H1 (cell line): Measurements from ENCODE around the gene ITSN1. TPM values are rescaled to one million over a fixed set of nuclear protein-coding genes. Genes with fewer than 3 reads are reported as not detected.

Experiments
- CTCF ChIA-PET: fragments of 300-600 bp; sonication (Branson Sonifier 250); formaldehyde crosslinking; loops from one replicate; lab custom pipeline; 2021; ENCODE audit not compliant: partially characterized antibody; lab: Charles Lee
- POLR2A ChIA-PET: fragments of 300-600 bp; sonication (Branson Sonifier 250); formaldehyde crosslinking; loops from one replicate; lab custom pipeline; 2021; ENCODE audit warnings: inconsistent platforms; ENCODE audit not compliant: partially characterized antibody; lab: Charles Lee
- DNase-seq, 2 experiments: peaks; one replicate each; pipeline versions ENCODE4 v3.0.0 to v3.0.0-alpha.2; 2010 to 2022; ENCODE audit warnings: low spot score in 2 of 2, low read depth in 1 of 2, mixed read lengths in 1 of 2
- FAIRE-seq: peaks from 2 replicates; lab custom pipeline; 2011; peaks lifted over from hg19 to GRCh38; lab: Jason Lieb, UNC
- H2AFZ ChIP-seq: 2 replicates; pipeline ENCODE4 v1.8.1; 2012; ENCODE audit warnings: low read length, inconsistent platforms
- H2AK5ac ChIP-seq: 2 replicates; pipeline ENCODE4 v1.6.1; 2013; ENCODE audit warnings: low read depth, low read length
- H2BK120ac ChIP-seq: replicated peaks from 2 replicates; pipeline ENCODE3; 2013; ENCODE audit warnings: low read depth, low read length, inconsistent platforms
- H2BK12ac ChIP-seq: 2 replicates; pipeline ENCODE4 v1.6.1; 2013; ENCODE audit warnings: low read depth, low read length
- H2BK15ac ChIP-seq: 2 replicates; pipeline ENCODE4 v1.6.1; 2013; ENCODE audit warnings: low read length
- H2BK20ac ChIP-seq: 2 replicates; pipeline ENCODE4 v1.6.1; 2013; ENCODE audit warnings: low read length
- H2BK5ac ChIP-seq: 2 replicates; pipeline ENCODE4 v1.6.1; 2013; ENCODE audit warnings: low read depth, low read length
- H3K14ac ChIP-seq: 2 replicates; pipeline ENCODE4 v1.6.1; 2013; ENCODE audit warnings: inconsistent platforms; ENCODE audit not compliant: insufficient read length
- H3K18ac ChIP-seq: 2 replicates; pipeline ENCODE4 v1.6.1; 2013; ENCODE audit warnings: low read length; ENCODE audit errors: extremely low read depth
- H3K23ac ChIP-seq: 2 replicates; pipeline ENCODE4 v1.6.1; 2013; ENCODE audit warnings: inconsistent platforms; ENCODE audit not compliant: insufficient read length
- H3K23me2 ChIP-seq: 2 replicates; pipeline ENCODE4 v1.6.1; 2013; ENCODE audit warnings: low read depth, low read length
- H3K27ac ChIP-seq: 2 replicates; pipeline ENCODE4 v1.6.1; 2011; ENCODE audit warnings: low read depth, low read length, inconsistent platforms
- H3K27me3 ChIP-seq, 4 experiments: replicated peaks in 1 of 4; 1 replicate in 1 of 4; 2 replicates in 3 of 4; pipeline versions ENCODE4 v1.6.1 to v1.8.1; 2011 to 2013; ENCODE audit warnings: low read length in 3 of 4, mild to moderate bottlenecking in 3 of 4, inconsistent platforms in 2 of 4, mixed read lengths in 2 of 4, moderate library complexity in 1 of 4; ENCODE audit not compliant: control insufficient read depth in 3 of 4, insufficient read depth in 3 of 4; ENCODE audit errors: extremely low read depth in 1 of 4
- H3K36me3 ChIP-seq, 4 experiments: 2 replicates each; pipeline versions ENCODE4 v1.6.1 to v1.8.1; 2011 to 2013; ENCODE audit warnings: mild to moderate bottlenecking in 4 of 4, low read length in 3 of 4, moderate library complexity in 2 of 4, control low read depth in 1 of 4, inconsistent platforms in 1 of 4; ENCODE audit not compliant: insufficient read depth in 4 of 4, control insufficient read depth in 2 of 4
- H3K4ac ChIP-seq: replicated peaks from 2 replicates; pipeline ENCODE3; 2013; ENCODE audit warnings: low read length, low read depth, mixed read lengths, inconsistent platforms; ENCODE audit not compliant: insufficient read length
- H3K4me1 ChIP-seq, 4 experiments: replicated peaks in 1 of 4; 1 replicate in 1 of 4; 2 replicates in 3 of 4; pipeline versions ENCODE4 v1.6.1 to v1.8.1; 2011 to 2013; ENCODE audit warnings: low read length in 3 of 4, inconsistent platforms in 2 of 4, mixed read lengths in 1 of 4; ENCODE audit not compliant: insufficient read depth in 4 of 4, control insufficient read depth in 3 of 4
- H3K4me2 ChIP-seq, 2 experiments: 2 replicates each; pipeline versions ENCODE4 v1.6.1 to v1.8.1; 2011 to 2013; ENCODE audit warnings: low read depth in 2 of 2, low read length in 2 of 2, control low read depth in 1 of 2, inconsistent platforms in 1 of 2, mild to moderate bottlenecking in 1 of 2; ENCODE audit not compliant: insufficient read depth in 1 of 2
- H3K4me3 ChIP-seq, 4 experiments: fragments of 200-600, 300-600 bp in 1 of 4; sonication (generic), shearing (Covaris generic), sonication (Bioruptor Twin) in 1 of 4; 2 replicates each; pipeline versions ENCODE4 v1.5.1 to v1.8.1; 2011 to 2016; ENCODE audit warnings: low read length in 4 of 4, low read depth in 3 of 4, control low read depth in 2 of 4, inconsistent platforms in 2 of 4, mild to moderate bottlenecking in 2 of 4, mixed read lengths in 1 of 4, moderate library complexity in 1 of 4; ENCODE audit not compliant: insufficient read depth in 2 of 4; ENCODE audit errors: extremely low read depth in 1 of 4
- H3K56ac ChIP-seq: replicated peaks from 2 replicates; pipeline ENCODE3; 2013; ENCODE audit warnings: low read depth, mild to moderate bottlenecking, mixed read lengths, low read length, inconsistent platforms; ENCODE audit not compliant: insufficient read length
- H3K79me1 ChIP-seq: 2 replicates; pipeline ENCODE4 v1.6.1; 2013; ENCODE audit warnings: low read depth, low read length, control low read depth
- H3K79me2 ChIP-seq, 2 experiments: 2 replicates each; pipeline versions ENCODE4 v1.6.1 to v1.8.1; 2012 to 2013; ENCODE audit warnings: low read length in 2 of 2, mild to moderate bottlenecking in 2 of 2, inconsistent platforms in 1 of 2; ENCODE audit not compliant: insufficient read depth in 2 of 2, control insufficient read depth in 1 of 2
- H3K9ac ChIP-seq, 4 experiments: replicated peaks in 1 of 4; 1 replicate in 1 of 4; 2 replicates in 3 of 4; pipeline versions ENCODE4 v1.6.1 to v1.8.1; 2011 to 2013; ENCODE audit warnings: low read depth in 3 of 4, low read length in 3 of 4, control low read depth in 2 of 4, mild to moderate bottlenecking in 2 of 4, moderate library complexity in 2 of 4, inconsistent platforms in 1 of 4; ENCODE audit errors: extremely low read depth in 1 of 4
- H3K9me3 ChIP-seq, 2 experiments: 2 replicates each; pipeline versions ENCODE4 v1.6.1 to v1.8.1; 2012 to 2013; ENCODE audit warnings: mild to moderate bottlenecking in 2 of 2, moderate library complexity in 2 of 2, control low read depth in 1 of 2, inconsistent platforms in 1 of 2, low read depth in 1 of 2, low read length in 1 of 2, mixed read lengths in 1 of 2; ENCODE audit not compliant: insufficient read depth in 2 of 2
- H4K20me1 ChIP-seq, 2 experiments: replicated peaks in 1 of 2; 2 replicates each; pipeline versions ENCODE3 to v1.8.1; 2011 to 2013; ENCODE audit warnings: inconsistent platforms in 2 of 2, low read length in 2 of 2, mild to moderate bottlenecking in 1 of 2; ENCODE audit not compliant: insufficient read depth in 2 of 2, control insufficient read depth in 1 of 2
- H4K5ac ChIP-seq: 2 replicates; pipeline ENCODE4 v1.6.1; 2013; ENCODE audit warnings: low read length, low read depth, mixed read lengths, inconsistent platforms; ENCODE audit not compliant: insufficient read length
- H4K8ac ChIP-seq: 2 replicates; pipeline ENCODE4 v1.8.0; 2013; ENCODE audit warnings: mild to moderate bottlenecking, moderate library complexity, low read length, inconsistent platforms; ENCODE audit not compliant: insufficient read depth; ENCODE audit errors: extremely low read depth
- H4K91ac ChIP-seq: replicated peaks from 2 replicates; pipeline ENCODE3; 2013; ENCODE audit warnings: low read length, mixed read lengths, inconsistent platforms; ENCODE audit not compliant: insufficient read length
- ASH2L ChIP-seq: fragments of 200-600, 300-600 bp; sonication (generic); IDR thresholded peaks from one replicate; pipeline ENCODE4 v1.7.1; 2017; ENCODE audit warnings: low read length
- BACH1 ChIP-seq: IDR thresholded peaks from 2 replicates; pipeline ENCODE4 v1.6.1; 2012; ENCODE audit warnings: low read length, improper control_type of control experiment
- GTF2F1 ChIP-seq: IDR thresholded peaks from 2 replicates; pipeline ENCODE4 v1.6.1; 2012; ENCODE audit warnings: low read depth, low read length, improper control_type of control experiment, borderline replicate concordance
- NANOG ChIP-seq: IDR thresholded peaks from 2 replicates; pipeline ENCODE4 v1.6.1; 2011; ENCODE audit warnings: low read length, low read depth, mild to moderate bottlenecking, inconsistent platforms; ENCODE audit not compliant: insufficient read depth, poor library complexity, severe bottlenecking
- PHF8 ChIP-seq: fragments of 200-600 bp; sonication (generic); conservative IDR thresholded peaks from 2 replicates; pipeline ENCODE4 v1.7.1; 2012; ENCODE audit warnings: low read depth, mild to moderate bottlenecking, inconsistent platforms, low read length, moderate library complexity
- POLR2A ChIP-seq, 2 experiments: IDR thresholded peaks; 1 replicate in 1 of 2; 2 replicates in 1 of 2; pipeline ENCODE4 v1.6.1; 2011; ENCODE audit warnings: low read depth in 2 of 2, low read length in 2 of 2, mild to moderate bottlenecking in 2 of 2; ENCODE audit errors: control extremely low read depth in 1 of 2
- SP2 ChIP-seq: IDR thresholded peaks from 2 replicates; pipeline ENCODE4 v1.6.1; 2012; ENCODE audit warnings: mild to moderate bottlenecking, low read length, inconsistent platforms
- TAF7 ChIP-seq: optimal IDR thresholded peaks from 2 replicates; pipeline ENCODE3; 2011; ENCODE audit warnings: low read depth, mild to moderate bottlenecking, inconsistent platforms, low read length, moderate library complexity, borderline replicate concordance
- TBP ChIP-seq: IDR thresholded peaks from 2 replicates; pipeline ENCODE4 v1.6.1; 2011; ENCODE audit warnings: low read depth, low read length, improper control_type of control experiment
- WGBS, 2 experiments: shearing (Covaris generic) in 1 of 2; methylation state at CpG; one replicate each; pipeline versions ENCODE4 v1.1.6 to v1.1.7; 2013 to 2015; ENCODE audit warnings: low lambda C conversion rate in 2 of 2, mixed read lengths in 2 of 2, inconsistent platforms in 1 of 2, low coverage in 1 of 2, missing lambda C conversion rate in 1 of 2; ENCODE audit not compliant: insufficient replicate concordance in 2 of 2, insufficient coverage in 1 of 2, insufficient read length in 1 of 2; ENCODE audit errors: extremely low coverage in 1 of 2, missing lambda C conversion rate in 1 of 2; 5-methylcytosine and 5-hydroxymethylcytosine counted together
- long read RNA-seq, 2 experiments: library from RNA in 1 of 2; library from capped mRNA in 1 of 2; stranded (forward); transcript quantifications; one replicate each; pipeline ENCODE4 v2.0.0, GENCODE V29; 2021; ENCODE audit warnings: inconsistent platforms in 1 of 2
- polyA minus RNA-seq, 3 experiments: library from RNA; depleted of rRNA, polyadenylated mRNA; stranded (reverse); fragments of >200 nt; gene quantifications; 1 replicate in 2 of 3; 2 replicates in 1 of 3; pipeline ENCODE4 v1.2.3, GENCODE V29; 2011
- polyA plus RNA-seq, 7 experiments: library from polyadenylated mRNA; depleted of rRNA in 3 of 7; stranded (reverse) in 5 of 7; unstranded in 2 of 7; fragments of >200 nt in 5 of 7; fragments of 200-250 nt in 2 of 7; gene quantifications; 1 replicate in 5 of 7; 2 replicates in 1 of 7; 4 replicates in 1 of 7; pipeline versions ENCODE4 v1.2.1 to v1.2.3, GENCODE V29; 2011 to 2013; ENCODE audit warnings: missing spikeins in 2 of 7, mixed read lengths in 2 of 7
- total RNA-seq: library from RNA; stranded (reverse); fragmentation: NEBNext Ultra II Directional; extraction: Animal tissue kit (Norgen Biotek cat#: 25700); gene quantifications from 2 replicates; pipeline ENCODE4 v1.2.1, GENCODE V29; 2021

ITSN1 gene
- 78.1 and 81.1 TPM in 2 replicates for total RNA-seq
- 48.9 and 60.8 TPM in 2 replicates for polyA plus RNA-seq (2011; rRNA removed)
- polyA plus RNA-seq (2011; cell fraction: cytosol; rRNA removed), result 71.3 TPM
- 151 TPM for polyA plus RNA-seq (2011; cell fraction: nucleus; rRNA removed)
- polyA plus RNA-seq (2012, experiment 1 of 2), result 77.9 to 94.5 TPM (median 91.7 TPM) in 4 replicates
- 5.1 TPM for polyA plus RNA-seq (2012, experiment 2 of 2)
- 51.9 TPM for polyA plus RNA-seq (2013, experiment 1 of 2)
- polyA plus RNA-seq (2013, experiment 2 of 2), result 50.0 TPM
- polyA minus RNA-seq (2011; rRNA and poly(A)+ RNA removed), result 132 and 143 TPM in 2 replicates
- polyA minus RNA-seq (2011; cell fraction: cytosol; rRNA and poly(A)+ RNA removed), result 54.9 TPM
- polyA minus RNA-seq (2011; cell fraction: nucleus; rRNA and poly(A)+ RNA removed), result 85.2 TPM
- long read RNA-seq, experiment 1, partial matches to known transcripts, result 28 of 58 reads
- long read RNA-seq, experiment 1, other reads (novel, unspliced or antisense), result 25 of 58 reads
- long read RNA-seq, experiment 2, partial matches to known transcripts, result 15 of 18 reads
- long read RNA-seq, experiment 2, other reads (novel, unspliced or antisense), result 2 of 18 reads

DNA sequence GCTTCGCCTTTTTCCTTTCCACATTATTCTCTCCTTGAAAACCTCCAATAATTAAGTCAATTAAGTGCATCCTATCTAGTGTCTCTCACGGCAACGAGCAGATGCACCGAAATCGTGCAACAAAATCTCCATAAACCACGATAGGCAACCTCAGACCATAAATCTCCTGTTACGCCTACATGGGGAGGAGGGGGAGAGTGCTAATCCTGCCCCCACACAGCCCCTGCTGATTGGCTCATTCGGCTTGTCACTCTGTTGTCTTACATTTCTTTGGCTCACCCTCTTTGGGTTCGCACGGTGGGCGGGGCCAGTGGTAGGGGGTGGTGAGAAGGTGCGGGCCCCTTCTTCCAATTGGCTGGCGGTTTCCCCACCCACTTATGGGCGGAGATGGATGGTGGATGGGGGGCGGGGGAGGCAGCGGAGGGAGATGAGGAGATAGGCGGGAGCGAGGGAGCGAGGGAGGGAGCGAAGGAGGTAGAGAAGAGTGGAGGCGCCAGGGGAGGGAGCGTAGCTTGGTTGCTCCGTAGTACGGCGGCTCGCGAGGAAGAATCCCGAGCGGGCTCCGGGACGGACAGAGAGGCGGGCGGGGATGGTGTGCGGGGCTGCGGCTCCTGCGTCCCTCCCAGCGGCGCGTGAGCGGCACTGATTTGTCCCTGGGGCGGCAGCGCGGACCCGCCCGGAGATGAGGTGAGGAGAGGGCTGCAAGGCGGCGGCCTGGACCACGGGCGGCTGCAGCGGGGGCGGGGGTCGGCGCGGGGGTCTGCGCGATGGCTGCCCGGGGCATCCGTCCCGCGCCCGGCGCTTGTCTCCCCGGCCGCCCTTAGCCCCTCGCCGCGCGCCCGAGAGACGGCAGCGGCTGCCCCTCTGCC lies at the start of gene ITSN1:
ITSN1 (plus strand) TSS at position 475 of the 869 bp plus-strand sequence. CDS start 76,328 bp downstream, outside the sequence.
- DNase-seq, result peak; percentile 98 to 99
- Histone ChIP-seq H3K23ac (no peak within 1 kb of the TSS), H3K9me3 (no peaks in the 10 kb centered on the region), H2BK5ac (peak within 1 kb of the TSS; percentile 97), H2BK20ac (0 out of 2 replicates have a peak within 1 kb of the TSS, but pooled peaks have one; percentile 61), H3K56ac (peak within 1 kb of the TSS; percentile 78), H3K4me3 (peak within 1 kb of the TSS; percentile 76 to 87 (median 80)), H3K18ac (peak within 1 kb of the TSS; percentile 99), H2AK5ac (no peak within 1 kb of the TSS), H3K27me3 (no peaks in the 10 kb centered on the region), H3K14ac (no peak within 1 kb of the TSS), H4K20me1 (peaks cover 0 to 14% of the 10 kb centered on the region in 2 experiments), H3K79me2 (peaks cover 17 to 57% of the 10 kb centered on the region in 2 experiments), H4K8ac (peak within 1 kb of the TSS; percentile 90; the same call in 1 of the 2 replicates), H2BK15ac (peak within 1 kb of the TSS; percentile 81), H3K4ac (peak within 1 kb of the TSS; percentile 60), H2BK120ac (peak within 1 kb of the TSS; percentile 81), H3K23me2 (peaks cover 9% of the 10 kb centered on the region), H3K79me1 (0 out of 2 replicates have a peak, but pooled peaks cover 3% of the 10 kb centered on the region), H3K9ac (peak within 1 kb of the TSS; percentile 86 to 93 (median 89)), H4K91ac (peak within 1 kb of the TSS; percentile 77), H2AFZ (peak within 1 kb of the TSS; percentile 99), H4K5ac (peak within 1 kb of the TSS; percentile 98), H3K4me1 (peaks cover 0 to 4% (median 0%) of the 10 kb centered on the region in 4 experiments; a peak in 2 of 7 replicates), H3K4me2 (peak within 1 kb of the TSS; percentile 86 to 94), H3K27ac (peak within 1 kb of the TSS; percentile 94), H2BK12ac (peak within 1 kb of the TSS; percentile 86), H3K36me3 (no peaks in the 10 kb centered on the region)
- peak; percentile 90 for FAIRE-seq
- 2% methylated on average over 13 of the region's 71 CpGs; no CpG with 5 or more reads in 1 of the 2 experiments for WGBS, 2 experiments
- CTCF ChIA-PET, result no interaction called here
- POLR2A ChIA-PET, result interaction anchor here (1.0 to 1.4 kb wide), 2 partner anchors 8 to 99 kb away, joined by 4 to 5 read pairs; partner anchors contain the start of gene SON
- TF ChIP-seq SP2 (peak; percentile 54), TBP (peak; percentile 46; the same call in 1 of the 2 replicates), POLR2A (IDR thresholded peaks at IDR 0.05; ENCODE audit: control extremely low read depth in 1 of 2, low read depth in 2 of 2, low read length in 2 of 2) (peak; percentile 67 to 77; a peak in 2 of 3 replicates), NANOG (no peak), BACH1 (0 out of 2 replicates have a peak, but pooled peaks have one; percentile 18), ASH2L (peak; percentile 62), GTF2F1 (no peak), TAF7 (no peak), PHF8 (peak; percentile 77)
